SW 1271 (cell line): ENCODE data around the gene EXOSC2.

Experiments
- DNase-seq, 2 experiments: peaks; one replicate each; lab custom pipeline; 2025; lab: John Stamatoyannopoulos, UW

EXOSC2 gene

GRCh38 chr9:130696996-130697395 is 3.4 kb downstream of the EXOSC2 start:
- DNase-seq, result no peak

GRCh38 chr9:130698514-130698913 is 4.9 kb downstream of the EXOSC2 start:
- DNase-seq, result peak in 1 of 2 experiments; percentile 21

- DNase-seq, result no peak
These were observed 5.5 kb downstream of the EXOSC2 start for GRCh38 chr9:130699047-130699446.

- DNase-seq, result peak in 1 of 2 experiments; percentile 70
These were observed 7.8 kb downstream of the EXOSC2 start for GRCh38 chr9:130701059-130702022.

- no peak for DNase-seq
These were observed 9.9 kb downstream of the EXOSC2 start for GRCh38 chr9:130703501-130703900.

GRCh38 chr9:130707225-130707976 is 13.8 kb downstream of the EXOSC2 start:
- DNase-seq, result peak in 1 of 2 experiments; percentile 74

GRCh38 chr9:130710822-130711352 is 17.3 kb downstream of the EXOSC2 start:
- no peak for DNase-seq

GRCh38 chr9:130711469-130711868 is 17.9 kb downstream of the EXOSC2 start:
- no peak for DNase-seq

GRCh38 chr9:130712564-130713285 is 19.1 kb downstream of the EXOSC2 start:
- peak; percentile 98 to 99 for DNase-seq

GRCh38 chr9:130713286-130713960 is 19.8 kb downstream of the EXOSC2 start:
- peak in 1 of 2 experiments; percentile 49 for DNase-seq

- DNase-seq, result peak in 1 of 2 experiments; percentile 16
These were observed 21.1 kb downstream of the EXOSC2 start for GRCh38 chr9:130714586-130715110.

- DNase-seq, result no peak
These were observed 21.7 kb downstream of the EXOSC2 start for GRCh38 chr9:130715270-130715669.

GRCh38 chr9:130718562-130718961 is 25.0 kb downstream of the EXOSC2 start:
- DNase-seq, result no peak

GRCh38 chr9:130720762-130721161 is 27.2 kb downstream of the EXOSC2 start:
- no peak for DNase-seq

- peak; percentile 16 to 43 for DNase-seq
These were observed 35.1 kb downstream of the EXOSC2 start for GRCh38 chr9:130728721-130729120.

- DNase-seq, result no peak
These were observed 35.6 kb downstream of the EXOSC2 start for GRCh38 chr9:130729145-130729544.

GRCh38 chr9:130731355-130731754 is 37.8 kb downstream of the EXOSC2 start:
- no peak for DNase-seq

GRCh38 chr9:130732136-130732535 is 38.6 kb downstream of the EXOSC2 start:
- DNase-seq, result no peak

GRCh38 chr9:130732793-130733221 is 39.2 kb downstream of the EXOSC2 start:
- DNase-seq, result no peak

- no peak for DNase-seq
These were observed 42.0 kb downstream of the EXOSC2 start for GRCh38 chr9:130735566-130735965.

GRCh38 chr9:130736834-130737233 is 43.3 kb downstream of the EXOSC2 start:
- no peak for DNase-seq
